Duodenal mucosa (tissue), 2 donors: Measurements from ENCODE around the gene CRADD.

Experiments used
- H3K27ac ChIP-seq: one replicate; pipeline ENCODE4 v1.7.0; 2013; ENCODE audit warnings: low read depth, low read length
- H3K27me3 ChIP-seq, 2 donors: one replicate each; pipeline ENCODE4 v1.7.0; 2013; ENCODE audit warnings: low read length in 2 of 2, control low read depth in 1 of 2; ENCODE audit not compliant: insufficient read depth in 2 of 2, control insufficient read depth in 1 of 2
- H3K36me3 ChIP-seq, 2 donors: one replicate each; pipeline ENCODE4 v1.7.0; 2013; ENCODE audit warnings: low read length in 2 of 2, control low read depth in 1 of 2; ENCODE audit not compliant: insufficient read depth in 2 of 2, control insufficient read depth in 1 of 2
- H3K4me1 ChIP-seq, 2 donors: one replicate each; pipeline ENCODE4 v1.7.0; 2013; ENCODE audit warnings: low read length in 2 of 2, control low read depth in 1 of 2; ENCODE audit not compliant: insufficient read depth in 2 of 2, control insufficient read depth in 1 of 2
- H3K4me3 ChIP-seq, 2 donors: one replicate each; pipeline ENCODE4 v1.7.0; 2013; ENCODE audit warnings: low read length in 2 of 2, low read depth in 1 of 2
- H3K9ac ChIP-seq, 2 donors: one replicate each; pipeline ENCODE4 v1.7.0; 2013; ENCODE audit warnings: low read length in 2 of 2, low read depth in 1 of 2
- H3K9me3 ChIP-seq, 2 donors: one replicate each; pipeline ENCODE4 v1.7.0; 2013; ENCODE audit warnings: low read length in 2 of 2, control low read depth in 1 of 2; ENCODE audit not compliant: control insufficient read depth in 1 of 2

CRADD gene

GRCh38 chr12:93727911-93728310, 50.7 kb downstream of the CRADD start:
- no peaks in the 10 kb centered on the region for H3K36me3 ChIP-seq
- H3K4me3 ChIP-seq, result no peak overlapping the region
- peaks cover 0 to 7% of the 10 kb centered on the region in 2 donors for H3K4me1 ChIP-seq
- H3K27me3 ChIP-seq, result no peaks in the 10 kb centered on the region
- H3K9me3 ChIP-seq, result no peaks in the 10 kb centered on the region
- no peak overlapping the region for H3K9ac ChIP-seq
- no peak overlapping the region for H3K27ac ChIP-seq

GRCh38 chr12:93729934-93730333, 52.8 kb downstream of the CRADD start:
- H3K9ac ChIP-seq, result no peak overlapping the region
- H3K27me3 ChIP-seq, result no peaks in the 10 kb centered on the region
- peaks cover 0 to 7% of the 10 kb centered on the region in 2 donors for H3K4me1 ChIP-seq
- H3K27ac ChIP-seq, result no peak overlapping the region
- no peaks in the 10 kb centered on the region for H3K9me3 ChIP-seq
- H3K4me3 ChIP-seq, result no peak overlapping the region
- H3K36me3 ChIP-seq, result no peaks in the 10 kb centered on the region

GRCh38 chr12:93733358-93733757, 56.2 kb downstream of the CRADD start:
- Histone ChIP-seq H3K27me3 (no peaks in the 10 kb centered on the region), H3K9ac (no peak overlapping the region), H3K36me3 (no peaks in the 10 kb centered on the region), H3K4me3 (no peak overlapping the region), H3K4me1 (no peaks in the 10 kb centered on the region), H3K27ac (no peak overlapping the region), H3K9me3 (no peaks in the 10 kb centered on the region)

- H3K27me3 ChIP-seq, result no peaks in the 10 kb centered on the region
- no peak overlapping the region for H3K27ac ChIP-seq
- H3K9me3 ChIP-seq, result no peaks in the 10 kb centered on the region
- no peaks in the 10 kb centered on the region for H3K4me1 ChIP-seq
- no peaks in the 10 kb centered on the region for H3K36me3 ChIP-seq
- H3K4me3 ChIP-seq, result no peak overlapping the region
- H3K9ac ChIP-seq, result no peak overlapping the region
These were observed 56.8 kb downstream of the CRADD start for GRCh38 chr12:93733928-93734327.

- H3K36me3 ChIP-seq, result no peaks in the 10 kb centered on the region
- no peaks in the 10 kb centered on the region for H3K9me3 ChIP-seq
- no peaks in the 10 kb centered on the region for H3K27me3 ChIP-seq
- no peaks in the 10 kb centered on the region for H3K4me1 ChIP-seq
- H3K9ac ChIP-seq, result no peak overlapping the region
- H3K27ac ChIP-seq, result no peak overlapping the region
- H3K4me3 ChIP-seq, result no peak overlapping the region
These were observed 57.6 kb downstream of the CRADD start for GRCh38 chr12:93734784-93735183.

- no peak overlapping the region for H3K27ac ChIP-seq
- no peak overlapping the region for H3K9ac ChIP-seq
- H3K4me1 ChIP-seq, result peaks cover 4 to 14% of the 10 kb centered on the region in 2 donors
- no peaks in the 10 kb centered on the region for H3K9me3 ChIP-seq
- no peak overlapping the region for H3K4me3 ChIP-seq
- H3K27me3 ChIP-seq, result no peaks in the 10 kb centered on the region
- H3K36me3 ChIP-seq, result no peaks in the 10 kb centered on the region
These were observed 59.5 kb downstream of the CRADD start for GRCh38 chr12:93736640-93737178.

GRCh38 chr12:93737457-93738198, 60.5 kb downstream of the CRADD start:
- Histone ChIP-seq H3K27me3 (no peaks in the 10 kb centered on the region), H3K4me1 (peaks cover 5 to 16% of the 10 kb centered on the region in 2 donors), H3K36me3 (no peaks in the 10 kb centered on the region), H3K4me3 (no peak overlapping the region), H3K9me3 (no peaks in the 10 kb centered on the region), H3K9ac (peak overlapping the region in 1 of 2 donors; percentile 15), H3K27ac (peak overlapping the region; percentile 21)

GRCh38 chr12:93738199-93739058, 61.3 kb downstream of the CRADD start:
- Histone ChIP-seq H3K9ac (peak overlapping the region in 1 of 2 donors; percentile 15), H3K36me3 (no peaks in the 10 kb centered on the region), H3K27me3 (no peaks in the 10 kb centered on the region), H3K9me3 (no peaks in the 10 kb centered on the region), H3K4me1 (peaks cover 10 to 22% of the 10 kb centered on the region in 2 donors), H3K27ac (peak overlapping the region; percentile 21), H3K4me3 (no peak overlapping the region)

- peak overlapping the region; percentile 34 to 97 for H3K4me3 ChIP-seq
- H3K9me3 ChIP-seq, result no peaks in the 10 kb centered on the region
- H3K27ac ChIP-seq, result no peak overlapping the region
- H3K36me3 ChIP-seq, result no peaks in the 10 kb centered on the region
- peaks cover 10 to 22% of the 10 kb centered on the region in 2 donors for H3K4me1 ChIP-seq
- peak overlapping the region in 1 of 2 donors; percentile 85 for H3K9ac ChIP-seq
- no peaks in the 10 kb centered on the region for H3K27me3 ChIP-seq
These were observed 63.6 kb downstream of the CRADD start for GRCh38 chr12:93740751-93741150.

GRCh38 chr12:93741659-93742109, 64.5 kb downstream of the CRADD start:
- Histone ChIP-seq H3K9ac (peak overlapping the region; percentile 73 to 85), H3K4me3 (peak overlapping the region; percentile 86 to 97), H3K27me3 (no peaks in the 10 kb centered on the region), H3K36me3 (no peaks in the 10 kb centered on the region), H3K4me1 (peaks cover 10 to 22% of the 10 kb centered on the region in 2 donors), H3K9me3 (no peaks in the 10 kb centered on the region), H3K27ac (peak overlapping the region; percentile 77)
